Mucosa of descending colon (tissue), 3 donors: ENCODE data around the gene DYNC1H1. TPM values are rescaled to one million over a fixed set of nuclear protein-coding genes. Genes with fewer than 3 reads are reported as not detected.

ENCODE experiments used
- ATAC-seq: fragments of 200-7000 bp; cut with Tn5 transposase; one replicate; pipeline ENCODE4 v1.9.1; 2020; ENCODE audit warnings: mild to moderate bottlenecking, moderate library complexity
- DNase-seq, 3 donors: peaks; one replicate each; pipeline ENCODE4 v3.0.0-alpha.2; 2020
- H3K36me3 ChIP-seq: fragments of 200-600 bp; one replicate; pipeline ENCODE4 v1.8.0; 2021; ENCODE audit warnings: low read depth, mild to moderate bottlenecking
- H3K4me1 ChIP-seq: fragments of 200-600 bp; one replicate; pipeline ENCODE4 v1.8.0; 2021; ENCODE audit warnings: low read depth, mild to moderate bottlenecking
- H3K4me3 ChIP-seq: fragments of 200-600 bp; one replicate; pipeline ENCODE4 v1.8.0; 2021; ENCODE audit warnings: mild to moderate bottlenecking
- H3K9me3 ChIP-seq: fragments of 200-600 bp; one replicate; pipeline ENCODE4 v1.8.0; 2021; ENCODE audit warnings: mild to moderate bottlenecking
- intact Hi-C, 2 donors: fragments of 100-400 bp; cut with DNase I in 1 of 2; cut with micrococcal nuclease in 1 of 2; formaldehyde crosslinking; loops; one replicate each; pipeline versions ENCODE4 v1.11.0 to v1.11.1; 2022; cut with DNase I, micrococcal nuclease
- total RNA-seq, 3 donors: library from RNA; stranded (reverse); fragmentation: NEBNext Ultra II Directional in 2 of 3; extraction: Animal tissue kit (Norgen Biotek cat#: 25700) in 2 of 3; gene quantifications; one replicate each; pipeline versions ENCODE4 v1.2.1 to v1.2.4, GENCODE V29; 2021 to 2023
- TF ChIP-seq, protein P1 (sequence below): fragments of 200-600 bp; IDR thresholded peaks from one replicate; pipeline ENCODE4 v1.8.0; 2022; ENCODE audit warnings: antibody characterized with exemption, mild to moderate bottlenecking
- donor health status: DM: no; HTN: no; CAD: no; lungs with moderate emphysema.
- donor health status: DM: no; HTN: no; CAD: no.
- donor health status: DM: no; HTN: yes; CAD: no.

DYNC1H1 gene
- total RNA-seq, 3 donors from 2014 or later = 403 to 547 (median 409) TPM

DNA sequence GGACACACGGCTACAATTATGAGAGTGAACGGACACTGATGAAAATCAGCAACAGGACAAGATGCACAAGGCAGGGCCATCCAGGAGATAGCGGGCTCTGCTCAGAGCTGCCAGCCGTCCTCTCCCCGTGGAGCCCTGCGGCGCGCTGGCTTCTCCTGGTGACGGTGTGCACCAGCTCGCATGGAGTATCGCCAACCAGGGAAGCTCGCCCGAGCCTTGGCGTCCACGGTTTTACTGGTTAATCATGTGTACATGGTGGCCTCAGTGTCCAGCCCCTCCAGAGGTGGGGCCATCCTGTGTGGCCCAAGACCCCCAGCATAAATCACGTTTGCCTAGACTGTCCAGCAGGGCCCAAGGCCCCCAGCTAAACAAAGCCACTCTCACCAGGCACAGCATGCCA is 31.2 kb upstream of the DYNC1H1 start:
- ATAC-seq (no peak), DNase-seq (no peak)
- intact Hi-C loops = no loop called here
- Histone ChIP-seq H3K4me1 (no peaks in the 10 kb centered on the region), H3K4me3 (no peak overlapping the region), H3K9me3 (no peaks in the 10 kb centered on the region), H3K36me3 (no peaks in the 10 kb centered on the region)
- TF ChIP-seq, protein P1, sequence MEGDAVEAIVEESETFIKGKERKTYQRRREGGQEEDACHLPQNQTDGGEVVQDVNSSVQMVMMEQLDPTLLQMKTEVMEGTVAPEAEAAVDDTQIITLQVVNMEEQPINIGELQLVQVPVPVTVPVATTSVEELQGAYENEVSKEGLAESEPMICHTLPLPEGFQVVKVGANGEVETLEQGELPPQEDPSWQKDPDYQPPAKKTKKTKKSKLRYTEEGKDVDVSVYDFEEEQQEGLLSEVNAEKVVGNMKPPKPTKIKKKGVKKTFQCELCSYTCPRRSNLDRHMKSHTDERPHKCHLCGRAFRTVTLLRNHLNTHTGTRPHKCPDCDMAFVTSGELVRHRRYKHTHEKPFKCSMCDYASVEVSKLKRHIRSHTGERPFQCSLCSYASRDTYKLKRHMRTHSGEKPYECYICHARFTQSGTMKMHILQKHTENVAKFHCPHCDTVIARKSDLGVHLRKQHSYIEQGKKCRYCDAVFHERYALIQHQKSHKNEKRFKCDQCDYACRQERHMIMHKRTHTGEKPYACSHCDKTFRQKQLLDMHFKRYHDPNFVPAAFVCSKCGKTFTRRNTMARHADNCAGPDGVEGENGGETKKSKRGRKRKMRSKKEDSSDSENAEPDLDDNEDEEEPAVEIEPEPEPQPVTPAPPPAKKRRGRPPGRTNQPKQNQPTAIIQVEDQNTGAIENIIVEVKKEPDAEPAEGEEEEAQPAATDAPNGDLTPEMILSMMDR = no peak

DNA sequence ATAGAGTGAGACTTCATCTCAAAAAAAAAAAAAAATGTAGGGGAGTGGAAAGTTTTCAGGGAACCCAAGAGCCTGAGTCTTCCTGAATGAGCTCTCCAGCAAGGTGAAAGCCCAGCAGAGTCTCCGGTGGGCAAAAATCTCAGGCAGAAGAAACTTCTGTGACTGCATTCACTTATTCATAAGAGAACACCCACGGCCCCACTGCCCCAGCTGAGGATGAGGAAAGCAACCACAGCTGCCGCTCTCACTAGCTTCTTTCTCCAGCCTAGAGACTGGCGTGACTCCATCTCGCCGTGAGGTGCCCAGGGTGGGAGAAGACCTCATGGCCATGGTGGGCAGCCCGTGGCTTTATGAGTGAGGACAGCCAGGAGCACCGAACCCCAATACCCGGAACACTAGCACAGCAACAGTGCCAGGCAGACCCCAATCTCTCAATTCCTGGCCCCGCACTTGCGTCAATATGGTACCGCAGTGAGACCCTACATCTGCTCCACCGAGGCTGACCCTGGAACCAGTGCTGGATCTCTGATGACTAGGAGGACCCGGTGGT is 29.7 kb upstream of the DYNC1H1 start:
- no peaks in the 10 kb centered on the region for H3K36me3 ChIP-seq
- no peaks in the 10 kb centered on the region for H3K4me1 ChIP-seq
- ATAC-seq = no peak
- no peak for DNase-seq
- H3K9me3 ChIP-seq = no peaks in the 10 kb centered on the region
- no peak overlapping the region for H3K4me3 ChIP-seq
- TF ChIP-seq, protein P1 = no peak
- intact Hi-C loops = no loop called here

DNA sequence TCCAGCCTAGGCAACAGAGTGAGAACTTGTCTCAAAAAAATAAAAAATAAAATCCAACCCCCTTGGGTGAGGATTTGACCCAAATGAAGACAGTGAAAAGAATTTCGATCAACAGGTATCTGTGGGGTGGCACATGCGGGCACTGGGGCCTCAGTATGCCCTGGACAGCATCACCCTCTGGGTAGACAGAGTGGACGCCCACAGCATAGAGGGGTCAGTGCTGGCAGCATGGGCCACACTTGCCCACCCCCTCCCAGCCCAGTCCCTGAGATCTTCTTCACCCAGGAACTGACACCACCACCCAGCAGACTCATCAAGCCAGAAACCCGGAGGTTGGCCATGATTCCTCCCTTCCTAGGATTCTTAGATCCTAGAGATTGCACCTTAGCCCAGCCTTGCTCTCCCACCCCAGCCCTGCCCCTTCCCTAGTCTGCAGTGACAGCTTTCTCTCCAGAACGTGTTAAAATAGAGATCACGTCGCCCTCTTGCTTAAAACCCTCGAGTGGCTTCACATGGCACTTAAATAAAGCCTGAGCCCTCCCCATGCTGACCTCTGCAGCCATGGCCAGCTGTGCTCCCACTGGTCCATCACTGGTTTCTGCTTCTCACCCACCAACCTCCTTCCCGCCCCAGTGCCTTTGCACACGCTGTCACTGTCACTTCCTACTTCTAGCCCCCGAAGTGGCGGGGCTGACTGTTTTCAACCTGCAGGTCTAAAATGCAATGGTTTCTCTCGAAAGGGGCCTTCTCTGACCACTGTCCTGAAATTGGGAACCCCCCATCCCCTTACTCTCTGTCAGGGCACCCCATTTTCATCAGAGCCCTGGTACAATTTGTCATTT is 26.2 kb upstream of the DYNC1H1 start:
- ATAC-seq = no peak
- intact Hi-C loops = no loop called here
- TF ChIP-seq, protein P1 = no peak
- H3K36me3 ChIP-seq = no peaks in the 10 kb centered on the region
- H3K4me1 ChIP-seq = no peaks in the 10 kb centered on the region
- DNase-seq = no peak
- H3K9me3 ChIP-seq = no peaks in the 10 kb centered on the region
- no peak overlapping the region for H3K4me3 ChIP-seq

DNA sequence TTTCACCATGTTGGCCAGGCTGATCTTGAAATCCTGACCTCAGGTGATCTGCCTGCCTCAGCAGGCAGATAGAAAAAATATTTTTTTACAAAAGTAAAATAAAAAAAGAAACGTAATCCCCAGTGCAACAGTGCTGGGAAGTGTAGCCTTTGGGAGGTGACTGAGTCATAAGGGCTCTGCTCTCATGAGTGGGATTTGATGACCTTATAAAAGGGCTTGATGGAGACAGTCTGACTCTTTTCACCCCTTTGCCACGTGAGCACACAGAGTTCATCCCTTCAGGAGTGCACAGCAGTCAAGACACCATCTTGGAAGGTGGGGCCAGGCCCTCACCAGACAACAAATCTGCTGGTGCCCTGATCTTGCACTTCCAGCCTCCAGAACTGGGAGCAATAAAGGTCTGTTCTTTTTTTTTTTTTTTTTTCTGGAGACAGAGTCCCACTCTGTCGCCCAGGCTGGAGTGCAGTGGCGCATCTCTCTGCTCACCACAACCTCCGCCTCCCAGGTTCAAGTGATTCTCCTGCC is 24.7 kb upstream of the DYNC1H1 start:
- TF ChIP-seq, protein P1 = no peak
- Histone ChIP-seq H3K36me3 (no peaks in the 10 kb centered on the region), H3K9me3 (no peaks in the 10 kb centered on the region), H3K4me3 (no peak overlapping the region), H3K4me1 (no peaks in the 10 kb centered on the region)
- DNase-seq (no peak), ATAC-seq (no peak)
- intact Hi-C loops = no loop called here

DNA sequence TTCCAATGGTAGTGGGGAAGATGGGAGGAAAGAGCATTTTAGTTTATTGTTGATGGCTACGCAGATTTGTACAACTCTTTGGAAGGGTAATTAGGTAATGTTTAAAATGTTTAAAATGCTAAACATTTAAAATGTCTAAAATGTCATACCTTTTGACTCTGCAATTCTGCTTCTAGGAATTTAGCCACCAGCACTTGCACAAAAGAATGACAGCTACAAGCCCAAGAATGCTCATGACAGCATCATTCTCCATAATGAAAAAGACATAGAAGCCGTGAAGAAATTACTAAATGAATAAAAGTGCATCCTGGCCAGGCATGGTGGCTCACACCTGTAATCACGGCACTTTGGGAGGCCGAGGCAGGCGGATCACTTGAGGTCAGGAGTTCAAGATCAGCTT is 19.9 kb upstream of the DYNC1H1 start:
- no peaks in the 10 kb centered on the region for H3K36me3 ChIP-seq
- H3K4me3 ChIP-seq = no peak overlapping the region
- H3K9me3 ChIP-seq = no peaks in the 10 kb centered on the region
- ATAC-seq = no peak
- intact Hi-C loops = no loop called here
- peaks cover 8% of the 10 kb centered on the region for H3K4me1 ChIP-seq
- no peak for DNase-seq
- TF ChIP-seq, protein P1 = no peak
